GF-D8 (cell line): ENCODE data around the gene ARHGEF11.
A peak's percentile ranks its signal among the peaks of the same experiment; 100 is the strongest.
"Not testable (repeated sequence)": the region's sequence is repeated elsewhere in the genome, so short reads cannot be mapped to it uniquely, and the experiment has no call there.

ENCODE experiments used
- DNase-seq: peaks from one replicate; lab custom pipeline; 2025; lab: John Stamatoyannopoulos, UW

ARHGEF11 gene, protein sequence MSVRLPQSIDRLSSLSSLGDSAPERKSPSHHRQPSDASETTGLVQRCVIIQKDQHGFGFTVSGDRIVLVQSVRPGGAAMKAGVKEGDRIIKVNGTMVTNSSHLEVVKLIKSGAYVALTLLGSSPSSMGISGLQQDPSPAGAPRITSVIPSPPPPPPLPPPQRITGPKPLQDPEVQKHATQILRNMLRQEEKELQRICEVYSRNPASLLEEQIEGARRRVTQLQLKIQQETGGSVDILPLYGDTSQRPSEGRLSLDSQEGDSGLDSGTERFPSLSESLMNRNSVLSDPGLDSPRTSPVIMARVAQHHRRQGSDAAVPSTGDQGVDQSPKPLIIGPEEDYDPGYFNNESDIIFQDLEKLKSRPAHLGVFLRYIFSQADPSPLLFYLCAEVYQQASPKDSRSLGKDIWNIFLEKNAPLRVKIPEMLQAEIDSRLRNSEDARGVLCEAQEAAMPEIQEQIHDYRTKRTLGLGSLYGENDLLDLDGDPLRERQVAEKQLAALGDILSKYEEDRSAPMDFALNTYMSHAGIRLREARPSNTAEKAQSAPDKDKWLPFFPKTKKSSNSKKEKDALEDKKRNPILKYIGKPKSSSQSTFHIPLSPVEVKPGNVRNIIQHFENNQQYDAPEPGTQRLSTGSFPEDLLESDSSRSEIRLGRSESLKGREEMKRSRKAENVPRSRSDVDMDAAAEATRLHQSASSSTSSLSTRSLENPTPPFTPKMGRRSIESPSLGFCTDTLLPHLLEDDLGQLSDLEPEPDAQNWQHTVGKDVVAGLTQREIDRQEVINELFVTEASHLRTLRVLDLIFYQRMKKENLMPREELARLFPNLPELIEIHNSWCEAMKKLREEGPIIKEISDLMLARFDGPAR (N-terminal part only)

DNA sequence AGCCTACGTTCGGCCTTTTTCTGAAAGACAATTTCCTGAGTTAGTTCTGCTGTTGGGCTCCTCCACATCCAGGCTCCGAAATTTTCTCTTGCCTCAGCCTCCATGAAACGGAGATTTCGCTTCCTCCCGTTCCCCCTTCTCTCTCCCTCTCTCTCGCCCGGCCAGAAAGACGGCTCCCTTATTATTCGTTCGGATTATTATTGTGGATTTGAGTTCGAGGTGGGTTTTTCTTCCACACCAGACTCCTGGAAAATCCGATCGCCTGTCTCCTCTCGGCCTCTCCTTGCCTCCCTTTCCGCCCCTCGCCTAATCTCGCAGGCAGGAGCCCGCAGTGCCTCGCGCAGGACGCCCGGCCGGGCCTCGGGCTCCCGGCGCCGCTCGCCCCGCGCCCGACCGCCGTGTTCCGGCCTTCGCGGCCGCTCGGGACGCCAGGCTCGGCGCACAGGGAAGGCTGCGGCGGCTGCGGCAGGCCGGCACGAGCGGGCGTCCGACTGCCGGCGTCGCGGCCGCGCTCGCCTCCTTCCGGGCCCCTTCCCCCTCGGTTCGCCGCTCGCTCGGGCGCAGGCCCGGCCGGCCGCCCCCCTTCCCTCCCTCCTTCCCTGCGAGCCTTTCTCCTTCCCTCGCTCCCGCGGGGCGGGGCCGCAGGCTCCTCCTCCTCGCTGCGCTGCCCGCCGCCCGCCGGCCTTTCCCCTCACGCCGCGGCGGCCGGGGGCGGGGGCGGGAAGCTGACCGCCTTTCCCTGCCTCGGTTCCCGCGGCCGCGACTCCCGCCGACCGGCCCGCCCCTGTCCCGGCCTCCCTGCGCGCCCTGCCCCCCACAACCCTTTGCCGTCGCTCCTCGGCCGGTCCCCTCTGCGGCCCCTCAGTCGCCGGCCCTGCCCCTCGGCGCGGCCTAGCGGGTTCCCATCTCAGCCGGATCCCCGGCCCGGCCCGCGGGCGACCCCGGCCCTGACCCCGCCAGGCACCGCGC, at the start of gene ARHGEF11:
Gene ARHGEF11, minus strand, starts transcription at position 493 of the 969 bp plus-strand sequence. CDS start 1,412 bp downstream, outside the sequence.
- DNase-seq: peak; percentile 31

DNA sequence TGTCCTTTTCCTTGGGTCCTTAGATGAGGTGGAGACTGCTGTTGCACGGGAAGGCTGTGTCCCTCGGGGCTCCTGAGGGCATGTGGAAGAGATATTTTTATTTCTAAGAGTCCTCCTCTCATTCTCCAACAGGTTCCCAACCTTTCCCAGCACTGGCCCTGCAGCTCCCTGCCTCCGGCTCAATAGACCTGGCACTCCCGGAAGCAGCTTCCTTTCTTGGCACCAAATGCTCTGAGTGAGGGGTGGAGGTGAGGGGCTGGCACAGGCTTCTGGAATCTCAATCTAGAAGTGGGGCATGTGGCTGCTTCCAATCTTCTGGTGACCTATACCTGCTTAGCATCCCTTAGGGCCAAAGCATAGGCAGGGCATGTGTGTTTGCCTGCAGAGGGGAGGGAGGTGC, 49.5 kb upstream of the ARHGEF11 start:
- DNase-seq: no peak

DNA sequence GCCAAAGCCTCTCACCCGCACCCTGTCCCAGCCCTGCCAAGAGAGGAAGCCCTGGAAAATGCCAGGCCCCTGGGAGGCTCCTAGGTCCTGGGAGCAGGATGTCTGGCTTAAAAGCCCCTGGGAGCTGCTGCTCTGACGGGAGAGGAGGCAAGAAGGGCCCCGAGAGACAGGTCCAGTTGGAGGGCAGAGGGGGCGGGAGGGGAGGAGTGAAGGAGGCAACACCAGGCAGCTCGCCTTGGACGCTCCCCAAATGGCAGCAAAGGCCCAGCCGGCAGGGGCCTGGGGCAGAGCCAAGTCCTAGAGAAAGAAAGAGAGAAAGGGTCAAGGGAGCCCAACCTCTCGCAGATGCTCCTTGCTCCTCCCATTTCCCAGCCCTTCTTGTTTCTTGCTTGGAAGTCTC, 47.3 kb upstream of the ARHGEF11 start:
- no peak for DNase-seq

DNA sequence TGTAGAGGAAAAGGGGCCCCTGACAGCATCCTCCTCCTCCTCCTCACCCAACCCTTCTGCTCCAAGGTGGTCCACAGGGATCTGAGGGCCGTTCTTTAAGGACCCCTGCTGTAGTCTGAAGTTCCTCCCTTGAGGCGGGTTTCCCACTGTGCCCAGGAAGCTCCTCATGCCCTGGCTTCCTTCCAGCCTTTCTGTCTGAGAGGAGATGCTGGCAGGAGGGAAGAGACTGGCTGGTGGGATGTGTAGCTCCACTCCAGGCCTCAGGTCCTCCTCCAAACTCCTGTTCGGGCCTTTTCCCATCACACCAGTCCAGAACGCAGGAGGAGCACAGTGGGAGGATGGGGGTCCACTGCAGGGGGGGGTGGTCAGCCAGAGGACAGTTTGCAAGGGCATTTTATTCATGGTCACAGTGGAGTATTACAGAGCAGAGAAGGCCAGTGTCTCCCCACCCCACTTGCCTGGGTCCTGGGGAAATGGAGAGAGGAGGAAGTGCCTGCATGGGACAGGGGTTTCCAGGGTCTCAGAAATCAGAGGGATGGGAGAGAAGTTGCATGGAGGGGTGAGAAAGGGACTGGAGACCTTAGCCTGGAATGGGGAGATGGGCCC, 46.2 kb upstream of the ARHGEF11 start:
- DNase-seq: no peak

DNA sequence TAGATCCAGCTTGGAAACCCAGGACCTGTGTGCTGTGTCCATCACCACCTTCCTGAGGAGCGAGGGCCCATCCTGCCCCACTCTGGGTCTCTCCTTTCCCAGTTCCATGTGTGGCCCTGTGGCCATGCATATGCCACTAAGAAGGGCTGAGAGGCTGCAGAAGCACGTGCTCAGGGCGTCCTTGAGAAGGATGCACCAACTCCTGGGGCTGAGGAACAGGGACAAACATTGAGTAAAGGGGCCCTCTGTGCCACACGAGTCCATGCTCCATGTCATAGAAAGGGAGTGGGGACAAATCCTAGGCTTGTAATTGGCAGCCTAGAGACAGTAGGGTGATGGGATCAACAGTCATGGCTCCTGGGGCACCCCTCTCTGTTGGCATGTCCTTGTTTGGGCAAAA, 45.6 kb upstream of the ARHGEF11 start:
- DNase-seq: no peak

GRCh38 chr1:157090771-157091170, 45.2 kb upstream of the ARHGEF11 start:
- DNase-seq: no peak

DNA sequence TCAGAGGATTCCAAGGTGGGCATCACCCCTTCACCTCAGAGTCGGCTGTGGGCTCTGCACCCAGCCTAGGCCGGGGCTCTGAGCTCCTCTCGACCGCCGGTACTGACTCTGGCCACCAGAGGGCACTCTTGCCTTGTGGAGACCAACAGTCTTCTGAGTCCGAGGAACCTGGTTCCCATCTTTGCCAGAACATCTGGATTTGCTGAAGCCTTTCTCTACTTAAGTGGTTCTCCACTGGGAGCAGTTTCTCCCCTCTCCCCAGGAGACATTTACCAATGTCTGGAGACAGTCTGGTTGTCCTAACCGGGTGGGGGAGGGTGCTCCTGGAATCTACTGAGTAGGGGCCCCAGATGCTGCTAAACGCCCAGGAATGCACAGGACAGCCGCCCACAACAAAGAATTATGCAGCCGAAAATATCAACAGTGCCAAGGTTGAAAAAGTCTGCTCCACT, 44.7 kb upstream of the ARHGEF11 start:
- DNase-seq: no peak

DNA sequence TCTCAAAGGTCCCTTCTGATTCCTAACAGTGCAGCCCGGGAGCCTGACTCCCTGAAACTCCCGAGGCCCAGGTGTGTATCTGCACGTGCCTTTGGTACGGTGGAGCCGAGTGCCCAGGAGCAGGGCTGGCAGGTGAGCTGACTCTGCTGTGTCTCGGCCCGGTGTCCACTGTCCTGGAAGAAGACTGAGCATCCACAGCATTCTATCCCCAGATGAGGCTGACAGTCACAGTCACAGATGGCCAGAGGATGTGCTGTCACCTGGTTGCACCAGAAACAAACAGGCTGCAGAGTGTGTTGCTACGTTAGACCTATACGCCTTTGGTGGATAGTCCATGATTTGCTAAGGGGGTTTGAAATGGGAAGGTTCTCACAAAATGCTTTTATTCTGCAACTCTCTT, 44.2 kb upstream of the ARHGEF11 start:
- DNase-seq: no peak

DNA sequence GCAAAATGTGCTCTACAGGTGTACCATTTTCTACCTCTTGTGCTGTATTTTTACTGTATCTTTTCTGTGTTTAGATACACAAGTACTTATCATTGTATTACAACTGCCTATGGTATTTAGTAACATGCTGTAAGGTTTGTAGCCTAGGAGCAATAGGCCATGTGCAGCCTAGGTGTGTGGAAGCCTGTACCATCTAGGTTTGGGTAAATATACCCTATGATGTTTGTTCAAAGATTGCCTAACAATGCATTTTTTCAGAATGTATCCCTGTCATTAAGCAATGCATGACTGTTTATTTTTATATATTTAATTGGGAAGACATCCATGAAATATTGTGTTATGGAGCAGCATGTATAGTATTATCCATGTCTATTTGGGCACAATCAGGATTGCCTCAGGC, 43.1 kb upstream of the ARHGEF11 start:
- DNase-seq: no peak

- no peak for DNase-seq
These were observed 41.5 kb upstream of the ARHGEF11 start for GRCh38 chr1:157087030-157087429.

- no peak for DNase-seq
These were observed 40.8 kb upstream of the ARHGEF11 start for GRCh38 chr1:157086299-157086698.

DNA sequence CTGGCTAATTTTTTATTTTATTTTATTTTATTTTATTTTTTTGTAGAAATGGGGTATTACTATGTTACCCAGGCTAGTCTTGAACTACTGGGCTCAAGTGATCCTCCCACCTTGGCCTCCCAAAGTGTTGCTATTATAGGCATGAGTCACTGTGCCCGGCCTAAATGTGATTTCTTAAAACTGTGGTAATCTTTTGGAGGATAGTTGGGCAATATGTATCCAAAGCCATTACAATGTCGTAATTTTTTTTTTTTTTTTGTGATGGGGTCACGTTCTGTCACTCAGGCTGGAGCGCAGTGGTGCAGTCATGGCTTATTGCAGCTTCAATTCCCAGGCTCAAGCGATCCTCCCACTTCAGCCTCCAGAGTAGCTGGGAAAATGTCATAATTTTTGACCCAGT, 39.9 kb upstream of the ARHGEF11 start:
- DNase-seq: peak; percentile 49

GRCh38 chr1:157084720-157085119, 39.2 kb upstream of the ARHGEF11 start:
- no peak for DNase-seq

- DNase-seq: no peak
These were observed 36.2 kb upstream of the ARHGEF11 start for GRCh38 chr1:157081707-157082106.

- no peak for DNase-seq
These were observed 35.2 kb upstream of the ARHGEF11 start for GRCh38 chr1:157080714-157081113.

- DNase-seq: no peak
These were observed 31.9 kb upstream of the ARHGEF11 start for GRCh38 chr1:157077394-157077793.

DNA sequence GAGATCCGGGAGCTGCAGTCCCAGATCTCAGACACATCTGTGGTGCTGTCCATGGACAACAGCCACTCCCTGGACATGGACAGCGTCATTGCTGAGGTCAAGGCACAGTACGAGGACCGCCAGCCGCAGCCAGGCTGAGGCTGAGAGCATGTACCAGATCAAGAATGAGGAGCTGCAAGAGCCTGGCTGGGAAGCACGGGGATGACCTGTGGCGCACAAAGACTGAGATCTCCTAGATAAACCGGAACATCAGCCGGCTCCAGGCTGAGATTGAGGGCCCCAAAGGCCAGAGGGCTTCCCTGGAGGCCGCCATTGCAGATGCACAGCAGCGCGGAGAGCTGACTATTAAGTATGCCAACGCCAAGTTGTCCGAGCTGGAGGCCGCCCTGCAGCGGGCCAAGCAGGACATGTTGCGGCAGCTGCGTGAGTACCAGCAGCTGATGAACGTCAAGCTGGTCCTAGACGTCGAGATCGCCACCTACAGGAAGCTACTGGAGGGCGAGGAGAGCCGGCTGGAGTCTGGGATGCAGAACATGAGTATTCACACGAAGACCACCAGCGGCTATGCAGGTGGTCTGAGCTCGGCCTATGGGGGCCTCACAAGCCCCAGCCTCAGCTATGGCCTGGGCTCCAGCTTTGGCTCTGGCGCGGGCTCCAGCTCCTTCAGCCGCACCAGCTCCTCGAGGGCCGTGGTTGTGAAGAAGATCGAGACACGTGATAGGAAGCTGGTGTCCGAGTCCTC, 28.6 kb upstream of the ARHGEF11 start:
- DNase-seq: no peak

DNA sequence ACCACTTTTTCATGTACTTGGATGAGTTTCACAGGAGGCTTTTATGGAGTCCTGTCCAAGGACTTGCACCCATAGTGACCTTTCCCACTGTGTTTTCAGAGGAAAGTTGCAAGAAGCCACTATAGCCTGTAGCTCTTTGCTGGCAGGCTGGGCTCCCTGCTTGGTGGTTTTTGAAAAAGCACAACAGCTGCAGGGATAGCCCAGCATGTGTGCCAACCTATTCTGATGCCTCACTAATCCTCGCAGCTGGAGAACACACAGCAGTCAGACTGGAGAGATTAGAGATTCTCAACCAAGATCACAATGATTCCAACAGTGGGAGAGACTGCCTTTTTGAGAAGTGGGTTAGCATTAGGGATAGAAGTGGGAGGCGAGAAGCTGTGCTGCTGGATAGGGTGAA, 24.1 kb upstream of the ARHGEF11 start:
- no peak for DNase-seq

- not testable (repeated sequence) for DNase-seq
These were observed 13.7 kb upstream of the ARHGEF11 start for GRCh38 chr1:157059241-157059640.

DNA sequence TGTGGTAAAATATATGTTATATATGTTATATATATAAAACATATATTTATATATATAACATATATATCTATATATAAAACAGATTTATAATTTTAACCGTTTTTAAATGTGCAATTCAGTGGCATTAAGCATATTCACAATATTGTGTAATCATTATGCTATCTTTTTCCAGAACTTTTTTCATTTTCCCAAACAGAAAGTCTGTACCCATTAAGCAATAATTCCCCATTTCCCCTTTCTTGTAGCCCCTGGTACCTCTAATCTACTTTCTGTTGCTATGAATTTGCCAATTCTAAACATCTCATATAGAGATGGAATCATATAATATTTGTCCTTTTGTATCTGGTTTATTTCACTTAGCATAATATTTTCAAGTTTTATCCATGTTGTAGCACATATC, 10.7 kb upstream of the ARHGEF11 start:
- DNase-seq: no peak

DNA sequence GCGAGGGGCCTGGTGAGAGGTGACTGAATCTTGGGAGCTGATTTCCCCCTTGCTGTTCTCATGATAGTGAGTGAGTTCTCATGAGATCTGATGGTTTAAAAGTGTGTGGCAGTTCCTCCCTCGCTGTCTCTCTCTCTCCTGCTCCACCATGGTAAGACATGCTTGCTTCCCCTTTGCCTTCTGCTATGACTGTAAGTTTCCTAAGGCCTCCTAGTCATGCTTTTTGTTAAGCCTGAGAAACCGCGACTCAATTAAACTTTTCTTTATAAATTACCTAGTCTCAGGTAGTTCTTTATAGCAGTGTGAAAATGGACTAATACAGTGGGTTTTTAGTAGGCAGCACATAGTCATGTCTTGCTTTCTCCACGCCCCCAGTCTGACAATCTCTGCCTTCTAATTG, 10.2 kb upstream of the ARHGEF11 start:
- DNase-seq: not testable (repeated sequence)
